ENCODE measurements around the gene PXDN. TPM values are rescaled to one million over a fixed set of nuclear protein-coding genes. Genes with fewer than 3 reads are reported as not detected.

Gene PXDN
- total and polyA plus RNA-seq, 2 of the 4 experiments (the other 2 are of a cell fraction) = 153 to 332 TPM

GRCh38 chr2:1766851-1767811, 22.8 kb upstream of the PXDN start:
- Histone ChIP-seq H3K56ac (ENCODE audit: extremely low read depth, insufficient read depth, low read length) (no peak overlapping the region), H2AK5ac (ENCODE audit: low read depth, low read length) (no peak overlapping the region), H3K4me1 (ENCODE audit: control insufficient read depth, insufficient read depth, low read length) (no peaks in the 10 kb centered on the region), H4K5ac (ENCODE audit: low read depth, low read length) (no peak overlapping the region), H3K79me1 (ENCODE audit: low read depth in 1 of 2, low read length in 2 of 2) (no peaks in the 10 kb centered on the region), H3K9me1 (ENCODE audit: insufficient read depth, low read length) (no peaks in the 10 kb centered on the region), H3K27ac (ENCODE audit: insufficient read depth, low read length) (no peak overlapping the region), H3K14ac (replicated peaks; ENCODE audit: low read depth, low read length) (no peak overlapping the region), H3K9me3 (ENCODE audit: control insufficient read depth, insufficient read depth, low read length) (no peaks in the 10 kb centered on the region), H2BK5ac (ENCODE audit: low read depth, low read length, poor library complexity, severe bottlenecking) (no peak overlapping the region), H2BK20ac (ENCODE audit: low read depth, low read length) (no peak overlapping the region), H2BK15ac (ENCODE audit: low read depth, low read length) (no peak overlapping the region), H2AK9ac (replicated peaks; ENCODE audit: low read depth, low read length, poor library complexity) (peak overlapping the region; percentile 3), H4K20me1 (ENCODE audit: insufficient read depth, low read length) (no peaks in the 10 kb centered on the region; the same call in 1 of the 2 replicates), H4K8ac (ENCODE audit: low read depth in 2 of 2, low read length in 2 of 2) (no peak overlapping the region), H3K9ac (ENCODE audit: low read depth, low read length) (no peak overlapping the region), H3K4me3 (ENCODE audit: insufficient read depth, low read depth, low read length) (no peak overlapping the region), H3K4ac (ENCODE audit: low read depth, low read length) (no peak overlapping the region), H3K18ac (ENCODE audit: low read depth, low read length) (no peak overlapping the region), H3K23ac (ENCODE audit: low read depth, low read length) (no peak overlapping the region), H3K36me3 (ENCODE audit: control insufficient read depth, insufficient read depth, low read length) (no peaks in the 10 kb centered on the region), H2BK120ac (ENCODE audit: low read depth, low read length) (no peak overlapping the region), H4K91ac (ENCODE audit: insufficient read depth, low read depth, low read length) (no peak overlapping the region), H2AFZ (replicated peaks; ENCODE audit: low read length, poor library complexity) (no peak overlapping the region), H3K4me2 (ENCODE audit: low read depth, low read length) (no peak overlapping the region), H3K27me3 (ENCODE audit: control insufficient read depth, insufficient read depth, low read length) (peaks cover 3% of the 10 kb centered on the region; the same call in 1 of the 2 replicates)
- in situ Hi-C loops (cut with MboI; ENCODE audit: low sequenced_read_pairs) (loop anchor here (25.0 kb wide), 1 partner anchor 180 kb away; no protein-coding TSS in a partner anchor), dilution Hi-C loops (cut with HindIII; ENCODE audit: low sequenced_read_pairs, unreplicated experiment) (no loop called here), intact Hi-C loops (cut with micrococcal nuclease) (no loop called here)
- ChIA-PET CTCF (interaction anchor here (0.6 kb wide), 1 partner anchor 16 kb away, joined by 4 read pairs; no protein-coding TSS in a partner anchor), POLR2A (ENCODE audit: unreplicated experiment) (no interaction called here)
- DNase-seq (no peak), ATAC-seq (ENCODE audit: low read depth) (no peak)
- WGBS, 2 experiments (ENCODE audit: extremely low coverage in 2 of 2, insufficient read length in 1 of 2) = 85% methylated on average over 14 of the region's 30 CpGs; no CpG with 5 or more reads in 1 of the 2 experiments
- BruUV-seq (replicated peaks) = no TSS peak
- no peak for TF ChIP-seq MAFK (IDR thresholded peaks at IDR 0.05; ENCODE audit: low read depth, low read length)
- TF ChIP-seq CEBPB (IDR thresholded peaks at IDR 0.05; ENCODE audit: low read depth, low read length) = no peak
- no peak for TF ChIP-seq CHD1 (IDR thresholded peaks at IDR 0.05; ENCODE audit: low read depth, low read length)
- no peak for TF ChIP-seq NFE2L2 (IDR thresholded peaks at IDR 0.05; ENCODE audit: low read depth, low read length)
- no peak for TF ChIP-seq SMC3 (IDR thresholded peaks at IDR 0.05; ENCODE audit: low read depth, low read length)
- TF ChIP-seq POLR2A (IDR thresholded peaks at IDR 0.05; ENCODE audit: low read depth, low read length) = no peak
- no peak for TF ChIP-seq RCOR1 (IDR thresholded peaks at IDR 0.05; ENCODE audit: insufficient replicate concordance, low read length)
- TF ChIP-seq BHLHE40 (IDR thresholded peaks at IDR 0.05; ENCODE audit: low read depth, low read length) = no peak
- TF ChIP-seq CTCF (conservative IDR thresholded peaks at IDR 0.05; ENCODE audit: low read depth, low read length) = no peak
- no peak for TF ChIP-seq RAD21 (IDR thresholded peaks at IDR 0.05; ENCODE audit: low read length)
- TF ChIP-seq FOS (IDR thresholded peaks at IDR 0.05; ENCODE audit: low read depth, low read length) = no peak
- no peak for TF ChIP-seq MAZ (IDR thresholded peaks at IDR 0.05; ENCODE audit: borderline replicate concordance, low read depth, low read length)
- no peak for TF ChIP-seq ELK1 (IDR thresholded peaks at IDR 0.05; ENCODE audit: borderline replicate concordance, low read depth, low read length)
- no peak for TF ChIP-seq RFX5 (IDR thresholded peaks at IDR 0.05; ENCODE audit: low read depth, low read length)
